Activated CD4-positive, alpha-beta memory T cell treated with anti-CD3 and anti-CD28 coated beads for 36 hours (primary cell): ENCODE data around the gene CDSN. TPM values are rescaled to one million over a fixed set of nuclear protein-coding genes. Genes with fewer than 3 reads are reported as not detected.
A peak's percentile ranks its signal among the peaks of the same experiment; 100 is the strongest.

Experiments
- CTCF ChIA-PET: fragments of 350-600 bp; sonication (Branson Sonifier 250); formaldehyde crosslinking; loops from one replicate; lab custom pipeline; 2021; ENCODE audit warnings: antibody characterized with exemption, inconsistent platforms; lab: Charles Lee
- POLR2A ChIA-PET: fragments of 350-600 bp; sonication (Branson Sonifier 250); formaldehyde crosslinking; loops from one replicate; lab custom pipeline; 2021; ENCODE audit warnings: antibody characterized with exemption; lab: Charles Lee
- DNase-seq: peaks from one replicate; pipeline ENCODE4 v3.0.0-alpha.2; 2020
- H3K27ac Mint-ChIP-seq: one replicate; pipeline ENCODE4 v1.8.0; 2021; ENCODE audit warnings: mixed read lengths
- H3K27me3 Mint-ChIP-seq: one replicate; pipeline ENCODE4 v1.8.0; 2021; ENCODE audit warnings: mixed read lengths
- H3K36me3 Mint-ChIP-seq: one replicate; pipeline ENCODE4 v1.8.0; 2021; ENCODE audit warnings: mixed read lengths
- H3K4me1 Mint-ChIP-seq: one replicate; pipeline ENCODE4 v1.8.0; 2021; ENCODE audit warnings: low read depth, mixed read lengths
- H3K4me3 Mint-ChIP-seq: one replicate; pipeline ENCODE4 v1.8.0; 2021; ENCODE audit warnings: mild to moderate bottlenecking, mixed read lengths
- H3K9me3 Mint-ChIP-seq: one replicate; pipeline ENCODE4 v1.8.0; 2021; ENCODE audit warnings: mixed read lengths
- intact Hi-C: fragments of 100-400 bp; cut with micrococcal nuclease; formaldehyde crosslinking; loops from one replicate; pipeline ENCODE4 v1.15.1; 2023
- total RNA-seq, 2 experiments: library from RNA; stranded (reverse); gene quantifications; one replicate each; pipeline ENCODE4 v1.2.3, GENCODE V29; 2021

The CDSN gene
- total RNA-seq, 2 experiments from 2014 or later, result not detected

GRCh38 chr6:31143148-31143547 lies 22.9 kb upstream of the CDSN start:
- no peaks in the 10 kb centered on the region for H3K9me3 Mint-ChIP-seq

GRCh38 chr6:31142361-31142761 lies 22.1 kb upstream of the CDSN start:
- no peaks in the 10 kb centered on the region for H3K27me3 Mint-ChIP-seq
- no peaks in the 10 kb centered on the region for H3K9me3 Mint-ChIP-seq
- no peak overlapping the region for H3K27ac Mint-ChIP-seq
- no peak overlapping the region for H3K4me3 Mint-ChIP-seq
- CTCF ChIA-PET, result no interaction called here
- intact Hi-C loops, result no loop called here
- H3K36me3 Mint-ChIP-seq, result peaks cover 8% of the 10 kb centered on the region
- no peak for DNase-seq
- peaks cover 3% of the 10 kb centered on the region for H3K4me1 Mint-ChIP-seq
- POLR2A ChIA-PET, result no interaction called here

More at GRCh38 chr6:31143148-31143547, 22.9 kb upstream of the CDSN start:
- ChIA-PET POLR2A (no interaction called here), CTCF (interaction anchor here (2.8 kb wide), 1 partner anchor 14 kb away, joined by 9 read pairs; no protein-coding TSS in a partner anchor)
- Mint-ChIP-seq H3K27ac (no peak overlapping the region), H3K27me3 (no peaks in the 10 kb centered on the region), H3K4me1 (no peaks in the 10 kb centered on the region), H3K4me3 (no peak overlapping the region), H3K36me3 (peaks cover 8% of the 10 kb centered on the region)
- intact Hi-C loops, result no loop called here
- no peak for DNase-seq

- Mint-ChIP-seq H3K36me3 (peaks cover 6% of the 10 kb centered on the region), H3K27me3 (no peaks in the 10 kb centered on the region), H3K4me1 (peaks cover 3% of the 10 kb centered on the region), H3K4me3 (no peak overlapping the region), H3K9me3 (no peaks in the 10 kb centered on the region), H3K27ac (no peak overlapping the region)
- CTCF ChIA-PET, result no interaction called here
- POLR2A ChIA-PET, result no interaction called here
- DNase-seq, result no peak
- intact Hi-C loops, result no loop called here
These were observed 20.4 kb upstream of the CDSN start for GRCh38 chr6:31140643-31141042.

- Mint-ChIP-seq H3K36me3 (peaks cover 6% of the 10 kb centered on the region), H3K27me3 (no peaks in the 10 kb centered on the region), H3K4me1 (peaks cover 3% of the 10 kb centered on the region), H3K9me3 (no peaks in the 10 kb centered on the region), H3K4me3 (no peak overlapping the region), H3K27ac (no peak overlapping the region)
- CTCF ChIA-PET, result interaction anchor here (1.2 to 2.2 kb wide), 5 partner anchors 10 to 228 kb away, joined by 3 to 23 read pairs (median 7); partner anchors contain the start of genes CCHCR1 and TCF19
- intact Hi-C loops, result no loop called here
- POLR2A ChIA-PET, result no interaction called here
- DNase-seq, result no peak
These were observed 19.4 kb upstream of the CDSN start for GRCh38 chr6:31139599-31139998.

- Mint-ChIP-seq H3K9me3 (no peaks in the 10 kb centered on the region), H3K4me1 (peaks cover 3% of the 10 kb centered on the region), H3K36me3 (peaks cover 6% of the 10 kb centered on the region), H3K27me3 (no peaks in the 10 kb centered on the region), H3K27ac (no peak within 1 kb of the TSS), H3K4me3 (no peak within 1 kb of the TSS)
- intact Hi-C loops, result no loop called here
- ChIA-PET POLR2A (interaction anchor here (0.6 to 1.1 kb wide), 2 partner anchors 19 to 53 kb away, joined by 3 to 4 read pairs; partner anchors contain the start of genes CCHCR1 and TCF19), CTCF (interaction anchor here (1.1 to 2.2 kb wide), 7 partner anchors 9 to 228 kb away, joined by 3 to 23 read pairs (median 4); partner anchors contain the start of genes CCHCR1 and TCF19)
- DNase-seq, result no peak
These were observed 18.7 kb upstream of the CDSN start, which contains the start of gene PSORS1C2 for GRCh38 chr6:31138982-31139381. Gene PSORS1C2, minus strand, starts transcription at chr6:31139066. Its CDS starts 40 bp downstream, at chr6:31139026.

- ChIA-PET CTCF (interaction anchor here (1.0 to 1.8 kb wide), 5 partner anchors 10 to 240 kb away, joined by 3 to 12 read pairs (median 3); no protein-coding TSS in a partner anchor), POLR2A (no interaction called here)
- no peaks in the 10 kb centered on the region for H3K36me3 Mint-ChIP-seq
- no peak overlapping the region for H3K4me3 Mint-ChIP-seq
- H3K27me3 Mint-ChIP-seq, result no peaks in the 10 kb centered on the region
- no peaks in the 10 kb centered on the region for H3K9me3 Mint-ChIP-seq
- H3K4me1 Mint-ChIP-seq, result peaks cover 3% of the 10 kb centered on the region
- intact Hi-C loops, result loop anchor here (2.0 kb wide), 1 partner anchor 23 kb away; the partner anchor contains the start of gene TCF19
- H3K27ac Mint-ChIP-seq, result no peak overlapping the region
- no peak for DNase-seq
These were observed 15.5 kb upstream of the CDSN start for GRCh38 chr6:31135710-31136109.

GRCh38 chr6:31132806-31133205 lies 12.6 kb upstream of the CDSN start:
- H3K27ac Mint-ChIP-seq, result no peak overlapping the region
- H3K4me1 Mint-ChIP-seq, result peaks cover 5% of the 10 kb centered on the region
- no peaks in the 10 kb centered on the region for H3K9me3 Mint-ChIP-seq
- no peak overlapping the region for H3K4me3 Mint-ChIP-seq
- no peak for DNase-seq
- no peaks in the 10 kb centered on the region for H3K36me3 Mint-ChIP-seq
- peaks cover 2% of the 10 kb centered on the region for H3K27me3 Mint-ChIP-seq
- ChIA-PET POLR2A (no interaction called here), CTCF (interaction anchor here (0.9 to 1.1 kb wide), 3 partner anchors 59 to 234 kb away, joined by 3 read pairs; no protein-coding TSS in a partner anchor)
- intact Hi-C loops, result no loop called here

- Mint-ChIP-seq H3K4me1 (peaks cover 2% of the 10 kb centered on the region), H3K27me3 (peaks cover 2% of the 10 kb centered on the region), H3K4me3 (no peak overlapping the region), H3K36me3 (no peaks in the 10 kb centered on the region), H3K9me3 (no peaks in the 10 kb centered on the region), H3K27ac (no peak overlapping the region)
- ChIA-PET CTCF (interaction anchor here (1.2 kb wide), 1 partner anchor 235 kb away, joined by 5 read pairs; no protein-coding TSS in a partner anchor), POLR2A (no interaction called here)
- intact Hi-C loops, result no loop called here
- DNase-seq, result no peak
These were observed 11.3 kb upstream of the CDSN start for GRCh38 chr6:31131595-31131994.

- no peak overlapping the region for H3K27ac Mint-ChIP-seq
- intact Hi-C loops, result no loop called here
- no peak overlapping the region for H3K4me3 Mint-ChIP-seq
- no peaks in the 10 kb centered on the region for H3K9me3 Mint-ChIP-seq
- ChIA-PET CTCF (interaction anchor here (1.2 to 1.6 kb wide), 2 partner anchors 236 to 245 kb away, joined by 5 to 6 read pairs; no protein-coding TSS in a partner anchor), POLR2A (interaction anchor here (1.0 kb wide), 1 partner anchor 34 kb away, joined by 3 read pairs; no protein-coding TSS in a partner anchor)
- H3K4me1 Mint-ChIP-seq, result peaks cover 2% of the 10 kb centered on the region
- H3K27me3 Mint-ChIP-seq, result peaks cover 2% of the 10 kb centered on the region
- DNase-seq, result no peak
- no peaks in the 10 kb centered on the region for H3K36me3 Mint-ChIP-seq
These were observed 10.5 kb upstream of the CDSN start for GRCh38 chr6:31130751-31131150.

- no peak overlapping the region for H3K27ac Mint-ChIP-seq
- no peak for DNase-seq
- intact Hi-C loops, result no loop called here
- ChIA-PET POLR2A (no interaction called here), CTCF (interaction anchor here (0.8 to 3.1 kb wide), 20 partner anchors 8 to 425 kb away, joined by 3 to 16 read pairs (median 5); partner anchors contain the start of genes PSORS1C2, TCF19 and VARS2)
- peaks cover 2% of the 10 kb centered on the region for H3K4me1 Mint-ChIP-seq
- peaks cover 2% of the 10 kb centered on the region for H3K27me3 Mint-ChIP-seq
- H3K4me3 Mint-ChIP-seq, result no peak overlapping the region
- no peaks in the 10 kb centered on the region for H3K9me3 Mint-ChIP-seq
- no peaks in the 10 kb centered on the region for H3K36me3 Mint-ChIP-seq
These were observed 8.9 kb upstream of the CDSN start for GRCh38 chr6:31129130-31129529.

GRCh38 chr6:31128093-31128676 lies 7.9 kb upstream of the CDSN start:
- ChIA-PET POLR2A (no interaction called here), CTCF (interaction anchor here (0.7 to 3.1 kb wide), 16 partner anchors 9 to 424 kb away, joined by 3 to 16 read pairs (median 5); partner anchors contain the start of genes TCF19 and VARS2)
- no peak overlapping the region for H3K27ac Mint-ChIP-seq
- no peaks in the 10 kb centered on the region for H3K36me3 Mint-ChIP-seq
- H3K4me1 Mint-ChIP-seq, result peaks cover 2% of the 10 kb centered on the region
- no peak overlapping the region for H3K4me3 Mint-ChIP-seq
- H3K9me3 Mint-ChIP-seq, result no peaks in the 10 kb centered on the region
- peaks cover 2% of the 10 kb centered on the region for H3K27me3 Mint-ChIP-seq
- peak; percentile 81 for DNase-seq
- intact Hi-C loops, result no loop called here
